HG03460 (cell line): ENCODE data around the gene BCKDHB.

Source experiments
- ATAC-seq: cut with Tn5 transposase; IDR thresholded peaks from one replicate; pipeline ENCODE4 v1.9.1; 2021; ENCODE audit not compliant: unreplicated experiment

BCKDHB gene

DNA sequence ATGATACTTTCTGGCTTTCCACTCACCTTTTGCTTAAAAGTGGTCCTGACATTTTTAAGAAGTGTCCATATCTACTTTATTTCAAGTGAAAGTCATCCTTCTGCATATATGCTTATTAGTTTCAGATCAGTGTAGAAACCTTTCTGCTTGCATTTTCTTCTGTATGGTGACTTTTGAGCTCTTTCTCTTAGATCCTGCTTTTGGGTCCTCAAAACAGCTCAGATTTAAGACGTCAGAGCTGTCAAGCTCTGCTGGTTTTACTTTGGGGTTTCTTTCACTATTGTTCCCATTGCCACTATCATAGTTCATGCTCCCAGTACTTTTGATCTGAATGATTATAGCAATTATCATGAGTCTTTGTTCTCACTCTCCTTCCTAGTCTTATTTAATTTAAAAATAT is 41.7 kb downstream of the BCKDHB start:
- no peak for ATAC-seq

DNA sequence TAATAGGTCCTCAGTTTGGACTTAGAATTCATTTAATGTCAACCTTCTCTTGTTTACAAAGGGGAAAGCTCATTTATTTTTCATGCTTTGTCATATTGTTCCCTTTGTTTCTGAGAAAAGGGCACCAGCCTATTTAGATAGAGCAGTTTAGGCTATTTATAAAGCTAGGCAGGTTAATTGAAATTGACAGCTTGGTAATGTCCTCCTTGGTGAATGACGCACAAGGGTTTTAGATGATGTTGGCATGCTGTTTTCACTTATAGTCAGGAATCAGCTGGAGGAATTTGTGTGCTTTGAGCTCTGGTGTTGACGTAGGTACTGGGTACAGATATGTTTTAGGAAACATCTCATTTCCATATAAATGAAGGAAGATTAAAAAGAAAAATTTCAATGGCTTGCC is 45.2 kb downstream of the BCKDHB start:
- ATAC-seq, result no peak

DNA sequence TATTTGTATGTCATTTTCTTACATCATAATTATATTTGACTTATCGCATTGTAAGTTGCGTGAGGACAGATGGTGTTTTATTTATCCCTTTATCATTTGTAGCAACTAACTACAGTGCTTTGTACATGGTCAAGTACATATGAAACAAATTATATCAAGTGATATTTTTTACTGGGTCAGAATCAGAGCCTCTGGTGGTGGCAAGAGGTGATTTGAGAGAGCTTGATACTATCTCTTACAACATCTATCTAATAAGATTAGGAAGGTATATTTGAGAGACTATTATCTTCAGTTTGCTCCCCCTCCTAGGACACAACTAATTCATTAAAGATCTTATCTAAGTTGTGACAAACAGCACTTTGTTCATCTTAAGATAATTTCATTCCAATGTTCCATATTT is 47.7 kb downstream of the BCKDHB start:
- ATAC-seq, result no peak

DNA sequence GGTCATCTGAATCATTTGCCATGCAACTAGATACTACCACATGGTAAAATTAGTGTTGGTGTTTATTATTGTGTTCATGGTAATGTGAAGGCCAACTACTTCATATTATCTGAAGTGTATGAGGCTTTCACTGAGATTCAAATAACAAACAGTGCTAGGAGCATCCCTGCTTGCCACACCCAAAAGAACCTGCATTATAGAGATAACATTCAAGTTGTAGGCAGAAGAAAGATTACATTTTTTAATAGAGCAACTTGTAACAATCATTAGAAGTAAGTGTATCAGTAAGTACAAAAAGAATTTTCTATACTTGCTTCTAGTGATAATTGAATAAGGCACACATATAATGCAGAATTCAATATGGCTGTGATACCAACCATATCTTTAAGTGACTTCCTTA is 49.8 kb downstream of the BCKDHB start:
- ATAC-seq, result no peak

DNA sequence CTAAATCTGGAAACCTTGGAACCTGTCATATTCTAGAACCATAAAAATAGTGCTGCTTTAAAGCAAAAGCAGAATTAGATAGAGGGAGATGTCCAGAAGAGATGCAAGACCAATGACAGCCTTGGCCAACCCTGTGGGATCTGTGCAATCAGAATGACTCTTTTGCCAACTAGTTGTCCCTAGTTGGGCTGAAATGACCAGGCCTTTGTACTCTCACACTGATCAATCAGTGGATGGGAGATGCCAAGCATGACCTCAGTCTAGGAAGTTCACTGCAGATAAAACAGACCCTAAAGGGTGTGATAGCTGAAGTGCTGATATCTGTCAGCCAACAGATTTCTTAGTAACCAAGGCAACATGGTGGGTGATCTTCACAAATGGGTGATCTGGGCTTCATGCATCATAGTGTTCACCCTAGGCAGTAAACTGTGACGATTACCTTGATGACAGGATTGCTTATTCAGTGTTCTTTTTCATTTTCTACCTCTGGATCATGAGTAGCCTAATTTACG is 52.1 kb downstream of the BCKDHB start:
- ATAC-seq, result no peak

DNA sequence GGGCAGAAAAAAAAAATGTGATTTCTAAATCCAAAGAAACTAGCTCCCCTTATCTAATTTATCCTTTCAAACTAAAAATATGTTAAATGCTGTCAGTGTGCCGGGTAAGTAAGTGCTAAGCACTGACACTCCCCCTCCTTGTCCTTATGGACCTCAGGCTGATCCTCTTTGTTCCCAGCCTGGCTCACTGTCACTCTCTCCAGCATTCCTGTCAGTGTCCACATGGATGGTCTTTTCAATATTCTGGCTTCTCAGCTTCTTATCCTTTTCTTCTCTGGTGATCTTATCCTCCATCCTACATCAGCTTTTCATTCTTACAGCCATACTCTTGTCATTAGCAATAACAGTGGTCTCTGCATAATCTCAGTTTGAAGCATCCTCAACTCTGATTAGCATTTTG is 55.0 kb downstream of the BCKDHB start:
- ATAC-seq, result no peak

DNA sequence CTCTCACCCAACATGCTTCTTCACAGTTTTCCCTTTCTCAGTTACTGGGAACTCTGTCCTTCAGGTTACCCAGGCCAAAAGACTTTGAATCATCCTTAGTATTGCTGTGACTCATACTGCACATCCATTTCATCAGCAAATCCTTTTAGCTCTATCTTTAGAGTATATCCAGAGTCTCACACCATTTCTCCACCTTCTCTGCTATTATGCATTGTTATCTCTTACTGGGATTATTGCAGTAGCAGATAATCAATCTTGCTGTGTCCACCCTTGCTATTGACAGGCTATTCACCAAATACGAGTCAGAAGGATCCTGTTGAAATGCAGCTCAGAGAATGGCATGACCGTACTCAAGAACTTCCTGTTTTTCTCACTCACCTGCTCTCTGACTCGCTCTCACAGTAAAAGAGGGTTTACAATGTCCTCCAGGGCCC is 57.3 kb downstream of the BCKDHB start:
- peak; percentile 69 for ATAC-seq

DNA sequence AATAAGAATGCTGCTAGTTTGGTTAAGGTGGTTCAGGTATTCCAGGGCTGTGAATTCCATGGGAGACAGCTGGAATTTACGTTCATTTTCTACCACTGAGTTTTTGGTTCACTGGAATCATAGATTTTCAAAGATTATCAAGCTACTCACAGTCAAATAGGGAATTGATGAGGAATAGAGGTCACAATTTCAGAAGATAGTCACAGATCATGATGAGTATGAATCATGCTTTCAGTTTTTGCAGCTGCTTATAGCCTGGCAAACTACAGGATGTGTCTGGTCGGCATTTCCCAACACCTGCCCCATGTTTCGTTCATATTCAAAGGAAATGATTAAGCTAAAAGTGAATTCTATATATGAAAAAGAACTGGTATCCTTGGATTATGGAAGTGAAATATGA is 58.7 kb downstream of the BCKDHB start:
- ATAC-seq, result peak; percentile 91

DNA sequence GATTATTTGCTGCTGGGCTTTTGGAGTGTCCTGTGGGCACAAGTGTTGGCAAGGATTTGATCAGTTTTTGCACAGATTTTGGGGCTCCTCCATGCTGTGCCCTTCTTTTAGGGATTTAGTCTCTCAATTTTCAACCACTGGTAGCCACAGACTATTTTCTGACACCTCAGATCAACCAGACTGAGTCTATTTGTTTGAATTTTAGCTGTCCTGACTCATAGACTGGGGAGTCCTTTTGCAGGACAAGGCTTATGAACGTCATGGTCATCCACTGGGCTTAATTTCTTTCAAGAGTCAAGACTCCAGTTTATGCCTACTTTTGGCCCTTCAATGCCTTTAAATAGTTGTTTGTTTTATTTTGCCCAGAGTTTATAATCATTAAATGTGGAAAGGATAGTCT is 59.3 kb downstream of the BCKDHB start:
- ATAC-seq, result no peak

DNA sequence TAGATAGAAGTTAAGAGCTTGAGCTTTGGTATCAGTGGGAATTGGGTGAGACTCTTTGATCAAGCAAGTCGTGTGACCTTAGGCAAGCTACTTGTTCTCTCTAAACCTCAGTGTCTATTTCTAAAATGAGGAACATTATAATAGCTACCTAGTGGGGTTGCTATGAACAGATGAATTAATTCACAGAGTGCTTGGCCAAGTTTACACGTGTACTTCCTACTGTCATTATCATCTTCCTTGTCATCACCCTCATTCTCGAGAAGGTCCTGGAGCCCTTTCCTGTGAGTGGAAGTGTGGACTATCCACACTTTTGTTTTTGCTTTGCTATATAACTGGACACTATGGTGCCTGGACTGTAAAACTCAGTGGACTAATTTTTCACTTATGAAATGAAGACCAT is 64.0 kb downstream of the BCKDHB start:
- ATAC-seq, result no peak

DNA sequence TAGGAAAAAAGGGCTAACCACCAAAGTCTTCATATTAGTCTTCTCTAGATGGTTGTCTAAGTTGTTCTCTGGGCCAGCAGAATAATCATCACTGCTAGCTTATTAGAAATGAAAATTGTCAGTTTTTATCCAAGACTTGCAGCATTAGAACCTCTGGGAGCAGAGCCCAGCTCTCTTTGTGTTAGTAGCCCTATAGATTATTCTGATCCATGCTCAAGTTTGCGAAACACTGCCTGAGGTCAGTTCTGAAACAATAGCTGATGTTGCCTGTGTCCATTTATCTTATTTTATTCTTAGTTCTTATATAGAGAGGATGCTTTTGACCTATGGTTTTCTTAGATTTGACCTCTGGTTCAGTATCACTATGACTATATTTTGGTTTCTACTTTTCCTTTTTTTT is 66.9 kb downstream of the BCKDHB start:
- ATAC-seq, result no peak

DNA sequence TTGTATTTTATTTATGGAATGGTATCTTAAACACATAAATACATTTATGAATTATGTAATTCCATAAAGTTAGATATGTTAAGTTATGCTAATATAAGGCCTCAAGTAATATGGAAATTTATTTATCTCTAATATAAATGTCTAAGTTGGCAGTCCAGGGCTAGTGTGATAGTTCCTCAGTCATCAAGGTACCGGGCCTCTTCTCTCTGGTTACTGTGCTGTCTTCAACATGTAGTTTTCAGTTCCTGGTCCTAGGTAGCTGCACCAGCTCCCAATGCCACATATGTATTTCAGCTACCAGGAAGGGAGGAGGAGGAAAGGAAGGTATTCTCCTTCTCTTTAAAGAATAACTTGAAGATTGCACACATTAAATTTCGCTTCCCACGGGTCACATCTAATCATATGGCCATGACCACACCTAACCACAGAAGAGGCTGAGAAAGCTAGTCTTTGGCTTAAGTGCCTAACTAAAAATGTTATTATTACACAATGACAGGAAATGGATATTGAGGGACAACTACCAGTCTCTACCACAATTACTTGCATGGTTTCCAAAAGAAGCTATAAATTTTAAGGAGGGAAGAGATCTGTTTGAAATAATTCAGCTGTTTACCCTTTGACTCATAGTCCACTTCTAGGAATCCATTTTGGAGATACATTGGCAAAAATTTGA is 68.6 kb downstream of the BCKDHB start:
- ATAC-seq, result peak; percentile 61

DNA sequence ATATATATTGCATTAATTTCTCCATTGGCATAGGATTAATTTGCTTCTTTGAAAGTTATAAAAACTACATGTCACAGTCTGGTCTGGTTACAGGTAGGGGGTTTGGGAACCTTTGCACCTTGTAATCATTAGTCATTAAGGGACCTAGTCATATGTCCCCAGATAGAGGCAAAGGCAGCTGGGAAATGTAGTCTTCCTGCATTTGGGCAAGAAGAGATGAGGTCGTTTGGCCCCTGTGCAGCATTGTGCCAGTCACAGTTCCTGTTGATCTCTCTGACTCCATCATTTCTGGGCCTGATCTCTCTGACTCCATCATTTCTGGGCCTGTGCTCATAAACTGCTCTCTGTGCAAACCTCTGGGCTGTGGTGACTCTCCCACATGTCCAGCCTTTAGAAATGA is 73.2 kb downstream of the BCKDHB start:
- ATAC-seq, result no peak

DNA sequence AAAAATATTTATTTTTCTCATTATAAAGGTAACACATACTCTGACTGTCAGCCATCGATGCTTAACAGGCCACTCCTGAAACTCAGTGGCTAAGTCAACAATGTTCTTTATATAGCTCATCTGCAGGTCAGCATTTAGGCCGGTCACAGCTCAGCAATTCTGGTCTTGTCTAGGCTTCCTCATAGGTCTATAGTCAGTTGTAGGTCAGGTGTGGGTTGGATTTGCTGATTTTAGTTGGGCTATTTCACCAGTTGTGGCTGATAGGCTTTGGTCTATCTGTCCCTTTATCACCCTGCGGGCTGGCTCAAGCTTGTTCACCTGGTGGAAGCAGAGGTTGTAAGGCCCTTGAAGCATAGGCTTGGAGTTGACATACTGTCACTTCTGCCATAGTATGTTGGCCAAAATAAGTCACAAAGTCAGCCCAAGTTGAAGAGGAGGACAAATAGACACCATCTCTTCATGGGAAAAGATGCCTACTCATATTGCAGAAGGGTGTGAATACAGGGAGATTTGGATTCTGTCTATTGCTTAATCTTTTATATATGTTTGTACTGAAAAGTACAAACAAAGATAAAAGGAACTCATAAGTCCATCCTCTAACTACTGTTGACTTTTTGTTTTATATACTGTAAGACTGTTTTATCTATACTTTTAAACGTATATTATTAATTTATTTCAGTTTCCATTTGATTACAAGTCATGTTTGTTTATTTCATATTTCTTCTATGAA is 75.0 kb downstream of the BCKDHB start:
- no peak for ATAC-seq

DNA sequence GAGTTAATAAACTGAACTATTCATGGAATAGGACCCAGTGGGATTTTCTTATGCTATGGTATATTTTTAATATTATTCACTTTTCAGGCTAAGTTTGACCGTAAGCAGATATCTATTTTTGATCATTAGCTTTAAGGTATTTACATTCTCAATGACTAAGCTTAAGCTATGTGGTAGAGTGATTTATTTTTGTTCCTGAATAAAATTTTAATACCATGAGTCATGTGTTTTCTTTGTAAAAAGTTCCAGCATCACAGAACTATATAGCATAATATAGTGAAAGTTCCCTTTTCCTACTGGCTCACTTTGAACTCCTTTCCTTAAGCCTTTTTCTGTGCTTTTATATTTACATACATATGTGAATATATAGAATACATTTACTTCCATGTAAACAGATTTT is 75.8 kb downstream of the BCKDHB start:
- ATAC-seq, result no peak

DNA sequence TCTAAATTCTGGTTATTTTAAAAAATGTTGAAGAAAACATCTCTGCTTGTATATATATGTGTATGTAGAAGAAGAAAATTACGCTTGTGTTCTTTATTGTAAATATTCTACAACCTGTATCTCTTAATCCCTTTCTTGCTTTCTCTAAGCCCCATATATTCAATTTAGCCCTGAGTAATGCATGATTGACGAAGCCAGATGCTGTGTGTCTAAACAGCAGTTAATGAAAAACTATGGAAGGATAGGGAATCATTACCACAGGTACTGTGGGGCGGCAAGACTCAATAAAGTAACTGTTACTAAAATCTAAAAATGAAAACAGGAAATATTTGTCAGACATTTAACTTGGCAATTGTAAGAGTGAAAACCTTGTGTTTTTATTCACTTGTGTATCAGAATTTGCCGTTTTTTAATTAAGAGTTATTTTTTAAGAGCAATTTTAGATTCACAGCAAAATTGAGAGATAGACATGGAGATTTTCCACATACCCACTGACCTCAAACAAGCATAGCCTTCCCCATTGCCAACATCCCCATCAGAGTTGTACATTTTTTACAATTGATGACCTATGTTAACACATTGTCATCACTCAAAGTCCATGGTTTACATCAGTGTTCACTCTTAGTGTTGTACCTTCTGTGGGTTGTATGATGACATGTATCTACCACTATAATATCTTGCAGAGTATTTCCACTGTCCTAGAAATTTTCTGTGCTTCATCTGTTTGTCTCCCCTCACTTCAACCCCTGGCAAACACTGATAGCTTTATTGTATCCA is 76.7 kb downstream of the BCKDHB start:
- no peak for ATAC-seq

DNA sequence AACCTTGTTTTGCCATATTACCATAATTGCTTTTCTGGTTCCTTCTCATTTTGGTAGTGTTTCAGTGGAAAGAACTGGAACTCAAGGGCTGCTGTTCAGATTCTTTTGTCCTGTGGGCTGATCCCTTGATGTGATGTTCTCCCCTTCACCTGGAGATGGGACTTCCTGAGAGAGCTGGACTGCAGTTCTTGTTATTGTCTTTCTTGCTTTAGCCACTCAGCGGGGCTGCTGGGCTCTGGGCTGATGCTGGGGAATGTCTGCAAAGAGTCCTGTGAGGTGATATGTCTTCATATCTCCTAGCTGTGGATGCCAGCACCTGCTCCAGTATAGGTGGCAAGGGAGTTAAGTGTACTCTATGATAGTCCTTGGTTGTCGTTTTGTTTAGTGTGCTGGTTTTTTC is 79.0 kb downstream of the BCKDHB start:
- no peak for ATAC-seq

DNA sequence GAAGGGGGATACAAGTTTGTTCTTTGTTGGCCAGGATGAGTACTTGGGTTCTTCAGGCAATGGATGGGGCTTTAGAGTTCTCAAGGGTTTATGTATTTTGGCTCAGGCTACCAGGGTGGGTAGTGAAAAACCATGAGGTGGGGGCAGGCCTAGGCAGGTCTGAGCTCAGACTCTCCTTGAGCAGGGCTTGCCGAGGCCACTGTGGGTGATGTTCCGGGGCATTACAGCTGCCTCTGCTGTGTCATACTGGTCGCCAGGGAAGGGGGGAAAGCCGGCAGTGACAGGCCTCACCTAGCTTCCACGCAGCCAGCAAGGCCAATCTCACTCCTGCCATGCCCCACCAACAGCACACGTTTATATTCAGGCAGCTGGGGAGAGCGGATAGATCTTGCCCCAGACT is 79.6 kb downstream of the BCKDHB start:
- no peak for ATAC-seq

DNA sequence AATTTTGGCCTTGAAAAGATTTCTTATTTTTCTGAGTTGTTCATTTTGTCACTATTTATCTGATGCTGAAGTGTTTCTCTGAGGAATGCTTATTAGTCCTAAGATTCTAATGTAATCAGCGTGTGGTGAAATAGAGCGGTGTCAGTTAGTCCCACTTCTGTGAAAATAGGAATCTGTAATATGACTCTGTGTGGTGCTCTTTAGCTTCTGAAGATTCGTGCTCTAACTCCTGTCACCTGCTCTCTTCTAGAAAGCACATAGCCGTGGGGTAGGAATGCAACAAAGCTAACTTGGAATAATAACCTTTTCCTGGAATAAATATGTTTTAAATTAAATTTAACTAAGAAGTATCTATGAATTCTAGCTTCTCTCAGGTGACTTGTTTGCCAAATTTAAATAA is 90.4 kb downstream of the BCKDHB start:
- no peak for ATAC-seq

DNA sequence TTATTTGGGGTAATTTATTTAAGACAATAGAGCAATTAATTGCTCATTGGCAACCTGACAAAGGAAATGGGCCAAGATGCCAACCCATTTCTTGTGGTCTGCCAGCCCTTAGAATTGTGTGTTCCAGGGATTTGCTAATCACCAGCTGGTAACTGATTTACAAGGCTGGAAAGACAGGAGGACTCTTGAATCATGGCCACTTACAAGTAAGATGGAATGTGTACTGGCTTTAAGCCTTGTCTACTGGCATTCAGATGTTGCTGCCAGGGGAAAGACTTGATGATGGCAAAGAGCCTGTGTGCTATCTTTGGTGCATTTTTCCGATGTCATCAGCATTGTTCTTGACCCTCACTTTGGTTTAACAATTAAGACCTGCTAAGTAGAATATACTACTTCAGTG is 91.0 kb downstream of the BCKDHB start:
- ATAC-seq, result no peak

DNA sequence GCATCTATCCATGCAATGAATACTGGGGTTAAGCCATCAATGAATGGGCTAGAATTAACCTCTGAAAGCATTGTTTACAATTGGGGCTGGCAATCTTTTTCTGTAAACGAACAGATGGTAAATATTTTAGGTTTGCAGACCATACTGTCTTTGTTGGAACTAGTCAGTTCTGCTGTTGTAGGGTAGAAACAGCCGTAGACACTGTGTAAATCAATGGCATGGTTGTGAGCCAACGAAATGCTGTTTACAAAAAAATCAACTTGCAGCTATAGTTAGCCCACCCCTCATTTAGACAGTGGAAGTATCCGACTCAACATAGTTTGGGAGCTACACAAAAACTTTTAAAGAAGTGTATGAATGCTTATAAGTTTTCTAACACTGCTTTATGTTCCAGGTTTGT is 91.5 kb downstream of the BCKDHB start:
- ATAC-seq, result no peak

DNA sequence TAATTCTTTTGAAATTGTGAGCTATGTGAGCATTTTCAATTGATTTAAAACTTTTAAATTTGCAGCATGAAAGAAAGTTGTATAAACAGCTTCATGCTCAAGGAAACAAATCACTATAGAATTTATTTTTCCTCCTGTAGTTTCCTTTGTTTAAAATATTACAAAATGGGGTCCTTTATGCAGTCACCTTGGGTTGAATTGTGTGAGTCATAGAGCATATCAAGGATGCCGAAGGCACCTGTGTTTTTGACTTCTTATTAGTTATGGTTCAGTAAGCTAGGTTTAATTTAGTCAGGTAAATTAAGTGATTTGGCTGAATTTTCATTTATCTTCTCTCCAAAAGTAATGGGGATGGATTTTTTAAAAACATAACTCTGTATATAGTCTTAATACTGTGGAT is 96.8 kb downstream of the BCKDHB start:
- ATAC-seq, result no peak
